SK-N-SH (cell line): ENCODE results near the gene ZNF117.
"Not testable (repeated sequence)": the region's sequence is repeated elsewhere in the genome, so short reads cannot be mapped to it uniquely, and the experiment has no call there.

Source experiments
- CHD2 ChIP-seq: fragments of 150-350 bp; IDR thresholded peaks from 2 replicates; pipeline ENCODE4 v1.6.1; 2018; ENCODE audit warnings: low read length; ENCODE audit not compliant: partially characterized antibody
- ELF1 ChIP-seq: IDR thresholded peaks from 2 replicates; pipeline ENCODE4 v1.4.0; 2012
- MXI1 ChIP-seq: IDR thresholded peaks from 2 replicates; pipeline ENCODE4 v1.6.1; 2012; ENCODE audit warnings: mild to moderate bottlenecking, low read depth, low read length, improper control_type of control experiment
- POLR2AphosphoS5 ChIP-seq: IDR thresholded peaks from 2 replicates; pipeline ENCODE4 v1.6.1; 2012; ENCODE audit warnings: low read depth, low read length
- ZBTB33 ChIP-seq: IDR thresholded peaks from 2 replicates; pipeline ENCODE4 v1.4.0; 2012; ENCODE audit warnings: low read depth, borderline replicate concordance

- TF ChIP-seq CHD2, MXI1, ZBTB33, POLR2AphosphoS5, ELF1: not testable (repeated sequence)
These were observed 40.2 kb downstream of the ZNF117 start for GRCh38 chr7:64950673-64951072.
